Cardiac septum (tissue), 1 donor: Measurements from ENCODE around the gene RIPOR2. TPM values are rescaled to one million over a fixed set of nuclear protein-coding genes. Genes with fewer than 3 reads are reported as not detected.

Experiments used
- DNase-seq: peaks from one replicate; pipeline ENCODE4 v3.0.0-alpha.2; 2020; ENCODE audit warnings: low spot score
- intact Hi-C: fragments of 100-400 bp; cut with DNase I; formaldehyde crosslinking; loops from one replicate; pipeline ENCODE4 v1.14.0; 2022
- total RNA-seq: library from RNA; stranded (reverse); fragmentation: NEBNext Ultra II Directional; extraction: Animal tissue kit (Norgen Biotek cat#: 25700); gene quantifications from one replicate; pipeline ENCODE4 v1.2.1, GENCODE V29; 2021
- donor health status: DM: no; HTN: no; CAD: no.

The RIPOR2 gene
- total RNA-seq, 1 donor from 2014 or later, result 11.2 TPM

GRCh38 chr6:24910331-24910960, 25.3 kb downstream of the RIPOR2 start:
- intact Hi-C loops, result loop anchor here (5.0 kb wide), 1 partner anchor 53 kb away; no protein-coding TSS in a partner anchor
- DNase-seq, result no peak

- no peak for DNase-seq
- intact Hi-C loops, result loop anchor here (5.0 kb wide), 1 partner anchor 52 kb away; no protein-coding TSS in a partner anchor
Measured at GRCh38 chr6:24909241-24910216, 26.2 kb downstream of the RIPOR2 start.

- no peak for DNase-seq
- intact Hi-C loops, result no loop called here
Measured at GRCh38 chr6:24908650-24909035, 27.1 kb downstream of the RIPOR2 start.

- no peak for DNase-seq
- intact Hi-C loops, result no loop called here
Measured at GRCh38 chr6:24907919-24908649, 27.7 kb downstream of the RIPOR2 start.

- DNase-seq, result no peak
- intact Hi-C loops, result no loop called here
Measured at GRCh38 chr6:24906314-24906713, 29.4 kb downstream of the RIPOR2 start.

- intact Hi-C loops, result no loop called here
- no peak for DNase-seq
Measured at GRCh38 chr6:24905483-24905882, 30.3 kb downstream of the RIPOR2 start.

GRCh38 chr6:24903681-24904080, 32.1 kb downstream of the RIPOR2 start:
- no peak for DNase-seq
- intact Hi-C loops, result no loop called here

GRCh38 chr6:24902782-24903181, 33.0 kb downstream of the RIPOR2 start:
- DNase-seq, result no peak
- intact Hi-C loops, result no loop called here

- intact Hi-C loops, result no loop called here
- no peak for DNase-seq
Measured at GRCh38 chr6:24901698-24902328, 33.9 kb downstream of the RIPOR2 start.

- intact Hi-C loops, result no loop called here
- no peak for DNase-seq
Measured at GRCh38 chr6:24900917-24901697, 34.7 kb downstream of the RIPOR2 start.

GRCh38 chr6:24899997-24900325, 35.8 kb downstream of the RIPOR2 start:
- intact Hi-C loops, result no loop called here
- DNase-seq, result no peak

GRCh38 chr6:24899136-24899996, 36.4 kb downstream of the RIPOR2 start:
- DNase-seq, result no peak
- intact Hi-C loops, result no loop called here

- no peak for DNase-seq
- intact Hi-C loops, result no loop called here
Measured at GRCh38 chr6:24898676-24899075, 37.1 kb downstream of the RIPOR2 start.

GRCh38 chr6:24897186-24897585, 38.6 kb downstream of the RIPOR2 start:
- DNase-seq, result no peak
- intact Hi-C loops, result no loop called here

GRCh38 chr6:24893342-24893850, 42.4 kb downstream of the RIPOR2 start:
- no peak for DNase-seq
- intact Hi-C loops, result no loop called here

GRCh38 chr6:24891004-24891403, 44.8 kb downstream of the RIPOR2 start:
- DNase-seq, result no peak
- intact Hi-C loops, result no loop called here

GRCh38 chr6:24890471-24890870, 45.3 kb downstream of the RIPOR2 start:
- intact Hi-C loops, result no loop called here
- DNase-seq, result no peak
